Testis (tissue), 3 donors: ENCODE data around the gene CDK17. TPM values are rescaled to one million over a fixed set of nuclear protein-coding genes. Genes with fewer than 3 reads are reported as not detected.

Experiments
- DNase-seq: peaks from one replicate; pipeline ENCODE4 v3.0.0-alpha.2; 2019
- H3K27ac ChIP-seq, 2 donors: fragments of 200-600 bp; sonication (generic); one replicate each; pipeline ENCODE4 v1.5.1; 2019
- H3K27me3 ChIP-seq: fragments of 200-600 bp; sonication (generic); one replicate; pipeline ENCODE4 v1.5.1; 2019
- H3K36me3 ChIP-seq: fragments of 200-600 bp; sonication (generic); one replicate; pipeline ENCODE4 v1.5.1; 2017; ENCODE audit warnings: low read depth; ENCODE audit errors: missing control alignments
- H3K4me1 ChIP-seq: fragments of 200-600 bp; sonication (generic); one replicate; pipeline ENCODE4 v1.5.1; 2019
- H3K4me3 ChIP-seq, 2 donors: fragments of 200-600 bp; sonication (generic); one replicate each; pipeline ENCODE4 v1.5.1; 2017 to 2019
- H3K9me3 ChIP-seq: fragments of 200-600 bp; sonication (generic); one replicate; pipeline ENCODE4 v1.5.1; 2017
- CTCF ChIP-seq, 3 experiments: fragments of 450-650 bp in 2 of 3; fragments of 200-600 bp in 1 of 3; sonication (generic) in 1 of 3; IDR thresholded peaks; one replicate each; pipeline ENCODE4 v1.5.1; 2016 to 2019; ENCODE audit warnings: antibody characterized with exemption in 3 of 3, mild to moderate bottlenecking in 2 of 3, moderate library complexity in 1 of 3
- POLR2A ChIP-seq: fragments of 450-650 bp; IDR thresholded peaks from one replicate; pipeline ENCODE4 v1.6.1; 2017; ENCODE audit warnings: antibody characterized with exemption, mild to moderate bottlenecking, moderate library complexity
- WGBS, 2 donors: methylation state at CpG; one replicate each; pipeline ENCODE4 v1.1.5; 2018; 5-methylcytosine and 5-hydroxymethylcytosine counted together
- intact Hi-C: fragments of 100-400 bp; cut with DNase I; formaldehyde crosslinking; loops from one replicate; pipeline ENCODE4 v1.15.1; 2023; ENCODE audit warnings: low total_unique reads
- polyA plus RNA-seq: library from polyadenylated mRNA; stranded (reverse); fragments of 350-450 nt; fragmentation: Illumina TruSeq; extraction: RNeasy Lipid Tissue Mini Kit (QIAGEN cat#74804); gene quantifications from one replicate; pipeline ENCODE4 v1.2.3, GENCODE V29; 2014; ENCODE audit warnings: low read depth, low replicate concordance; ENCODE audit not compliant: insufficient read depth
- total RNA-seq, 2 donors: library from RNA; depleted of rRNA; stranded (reverse); fragments of >200 nt; gene quantifications; one replicate each; pipeline ENCODE4 v1.2.3, GENCODE V29; 2016

CDK17 gene
- total and polyA plus RNA-seq, 3 donors from 2014 or later: 40.7 to 100.0 (median 91.5) TPM

- DNase-seq: no peak
- Histone ChIP-seq H3K4me3 (no peak overlapping the region), H3K4me1 (no peaks in the 10 kb centered on the region), H3K27me3 (no peaks in the 10 kb centered on the region), H3K36me3 (no peaks in the 10 kb centered on the region), H3K27ac (no peak overlapping the region), H3K9me3 (no peaks in the 10 kb centered on the region)
- intact Hi-C loops: no loop called here
- WGBS, 2 donors: 85% methylated on average over 6 of the region's 6 CpGs
- no peak for TF ChIP-seq POLR2A
- TF ChIP-seq CTCF (IDR thresholded peaks at IDR 0.05): no peak
Observed at GRCh38 chr12:96295532-96296160, 104.6 kb downstream of the CDK17 start.

DNA sequence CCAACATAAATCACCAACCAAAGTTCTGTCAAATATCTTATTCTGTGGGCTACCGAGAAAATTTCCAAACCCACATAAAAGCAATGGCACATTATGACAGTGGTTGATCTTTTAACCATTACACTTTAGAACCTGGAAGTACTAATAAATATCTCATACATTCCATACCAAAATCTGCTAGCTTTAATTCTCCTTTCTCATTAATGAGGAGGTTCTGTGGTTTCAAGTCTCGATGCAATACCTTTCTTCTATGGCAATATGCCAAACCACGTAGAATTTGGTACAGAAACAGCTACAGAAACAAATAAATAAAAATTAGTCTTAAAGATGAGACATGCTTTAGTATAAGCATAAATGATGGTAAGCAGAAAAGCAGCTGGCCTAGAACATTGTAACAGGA lies 105.4 kb downstream of the CDK17 start:
- TF ChIP-seq POLR2A: no peak
- no peak for TF ChIP-seq CTCF (IDR thresholded peaks at IDR 0.05)
- Histone ChIP-seq H3K27ac (no peak overlapping the region), H3K27me3 (no peaks in the 10 kb centered on the region), H3K9me3 (no peaks in the 10 kb centered on the region), H3K36me3 (no peaks in the 10 kb centered on the region), H3K4me3 (no peak overlapping the region), H3K4me1 (no peaks in the 10 kb centered on the region)
- no peak for DNase-seq
- 76 to 84% methylated on average over 3 of the region's 3 CpGs for WGBS, 2 donors
- intact Hi-C loops: no loop called here

DNA sequence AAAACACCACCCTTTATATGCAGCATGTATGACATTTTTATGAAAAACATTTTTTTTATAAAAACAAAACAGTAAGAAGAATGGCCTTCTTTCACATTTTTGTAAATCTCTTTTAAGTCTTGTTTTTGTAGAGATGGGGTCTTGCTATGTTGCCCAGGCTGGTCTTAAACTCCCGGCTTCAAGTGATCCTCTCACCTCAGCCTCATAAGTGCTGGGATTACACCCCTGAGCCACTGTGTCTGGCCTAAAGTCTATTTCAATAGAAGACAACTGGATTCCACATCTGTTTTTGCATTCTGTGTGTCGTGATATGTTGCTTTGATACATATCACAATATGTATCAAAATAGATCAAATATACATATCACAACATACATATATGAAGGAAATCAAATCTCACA lies 107.1 kb downstream of the CDK17 start:
- WGBS, 2 donors: 90 to 95% methylated on average over 2 of the region's 2 CpGs
- no peaks in the 10 kb centered on the region for H3K27me3 ChIP-seq
- H3K4me3 ChIP-seq: no peak overlapping the region
- no peaks in the 10 kb centered on the region for H3K36me3 ChIP-seq
- TF ChIP-seq POLR2A (no peak), CTCF (IDR thresholded peaks at IDR 0.05) (no peak)
- intact Hi-C loops: no loop called here
- H3K4me1 ChIP-seq: no peaks in the 10 kb centered on the region
- no peak for DNase-seq
- H3K27ac ChIP-seq: no peak overlapping the region
- no peaks in the 10 kb centered on the region for H3K9me3 ChIP-seq

DNA sequence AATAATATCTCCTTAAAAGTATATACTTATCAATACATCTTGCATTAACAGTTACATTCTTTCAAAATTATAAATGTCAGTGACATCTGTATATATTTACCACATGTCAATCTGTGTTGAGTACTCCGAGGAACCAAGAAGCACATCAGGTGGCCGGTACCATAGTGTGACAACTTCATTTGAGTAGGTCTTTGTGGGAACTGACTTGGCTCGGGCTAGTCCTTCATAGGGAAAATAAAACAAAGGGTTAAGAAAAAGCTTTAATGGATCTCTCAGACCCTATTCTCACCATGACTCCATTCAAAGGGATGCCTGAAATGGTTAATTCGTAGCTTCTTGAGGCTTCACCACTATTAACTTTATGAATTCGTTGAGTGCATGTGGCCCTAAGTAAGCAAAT lies 111.2 kb downstream of the CDK17 start:
- intact Hi-C loops: no loop called here
- WGBS, 2 donors: 85 to 95% methylated on average over 5 of the region's 5 CpGs
- TF ChIP-seq CTCF (IDR thresholded peaks at IDR 0.05): no peak
- no peak for TF ChIP-seq POLR2A

GRCh38 chr12:96285158-96285557 lies 115.1 kb downstream of the CDK17 start:
- Histone ChIP-seq H3K4me1 (no peaks in the 10 kb centered on the region), H3K36me3 (no peaks in the 10 kb centered on the region), H3K27ac (no peak overlapping the region), H3K9me3 (no peaks in the 10 kb centered on the region), H3K27me3 (no peaks in the 10 kb centered on the region), H3K4me3 (no peak overlapping the region)
- DNase-seq: no peak
- intact Hi-C loops: no loop called here
- no peak for TF ChIP-seq POLR2A
- no peak for TF ChIP-seq CTCF (IDR thresholded peaks at IDR 0.05)

More for the DNA sequence above, 111.2 kb downstream of the CDK17 start:
- Histone ChIP-seq H3K27me3 (no peaks in the 10 kb centered on the region), H3K4me1 (no peaks in the 10 kb centered on the region), H3K4me3 (no peak overlapping the region), H3K36me3 (no peaks in the 10 kb centered on the region), H3K27ac (no peak overlapping the region), H3K9me3 (no peaks in the 10 kb centered on the region)
- no peak for DNase-seq
